ENCODE results near the gene INPP1.

The INPP1 gene

DNA sequence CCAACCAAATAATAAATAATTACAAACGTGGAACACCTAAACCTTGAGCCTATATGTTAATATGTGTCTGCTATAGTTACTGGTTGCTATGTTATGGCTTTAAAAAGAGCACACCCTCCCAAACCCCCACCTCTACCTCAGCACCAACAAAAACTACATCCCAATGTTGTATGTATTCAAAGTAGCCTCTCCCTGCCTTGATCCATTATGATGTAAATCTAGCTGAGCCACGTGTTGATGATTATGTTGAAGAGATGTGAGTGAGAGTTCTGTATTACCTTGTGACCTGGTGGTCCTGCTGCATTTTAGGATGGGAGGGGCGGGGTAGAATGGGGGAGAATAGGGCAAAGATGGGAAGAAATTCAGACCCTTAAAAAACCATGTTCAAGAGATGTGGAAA, 69.6 kb downstream of the INPP1 start:
- no peak for DNase-seq

DNA sequence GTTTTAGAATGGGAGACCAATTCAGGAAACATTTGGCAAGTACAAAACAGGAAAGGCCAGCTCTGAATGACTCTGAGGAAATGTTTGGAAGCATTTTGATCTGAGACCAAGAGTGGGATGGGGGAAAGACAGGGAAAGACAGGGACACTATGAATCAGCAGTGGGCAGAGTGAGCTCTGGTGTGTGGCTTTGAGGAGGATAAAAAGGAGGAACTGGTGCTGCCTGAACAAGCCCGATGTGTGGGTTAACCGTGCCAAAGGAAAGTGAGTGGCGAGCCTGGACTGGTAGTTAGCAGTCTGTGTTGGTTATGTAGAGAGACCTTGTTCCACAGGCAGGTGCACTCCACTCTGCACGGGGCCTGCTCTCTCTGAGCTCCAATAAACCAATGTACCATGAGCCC, 70.0 kb downstream of the INPP1 start:
- DNase-seq, result peak; percentile 22

- no peak for DNase-seq
These were observed 71.9 kb downstream of the INPP1 start for GRCh38 chr2:190415251-190415650.

DNA sequence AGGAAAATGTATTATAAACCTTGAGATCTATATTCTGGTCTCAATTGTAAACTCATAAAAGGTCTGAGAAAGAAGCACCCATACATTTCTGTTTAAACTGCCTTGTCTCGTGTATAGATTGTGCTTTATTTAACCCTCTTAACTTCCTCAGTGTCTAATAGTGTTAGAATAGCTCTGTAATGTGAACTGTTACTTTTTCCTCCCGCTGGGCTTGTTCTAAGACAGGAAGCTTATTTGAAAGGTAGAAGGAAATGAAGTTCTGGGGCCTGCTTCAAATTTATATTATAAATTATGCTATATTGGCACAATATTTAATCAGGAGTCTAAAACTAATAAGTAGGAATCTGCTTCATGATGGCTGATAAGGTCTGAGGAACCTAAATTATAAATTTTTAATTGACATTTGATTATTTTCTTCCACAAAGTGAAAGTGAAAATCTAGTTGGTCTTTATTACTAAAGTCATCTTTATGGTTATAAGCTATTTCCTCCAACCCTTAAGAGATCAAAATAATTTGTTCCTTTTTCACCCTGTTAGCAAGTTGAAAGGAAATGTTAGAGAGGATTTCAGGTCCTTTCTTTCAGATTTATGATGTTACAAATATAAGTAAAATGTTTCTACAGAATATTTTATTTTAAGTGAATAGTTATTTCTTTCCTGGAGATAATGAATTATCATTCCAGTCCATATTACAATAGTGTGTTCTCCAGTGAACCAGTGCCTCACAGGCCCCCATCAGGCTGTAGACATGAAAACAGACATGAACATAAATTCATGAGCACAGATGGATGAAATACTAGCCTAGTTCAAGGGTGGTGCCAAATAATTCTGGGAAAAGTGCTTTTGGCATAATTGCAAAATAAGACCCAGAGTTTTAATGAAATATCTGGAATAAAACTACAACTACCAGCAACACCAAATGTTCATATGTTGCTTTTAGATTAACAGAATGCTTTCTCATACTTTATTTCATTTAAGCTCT, 72.7 kb downstream of the INPP1 start:
- DNase-seq, result peak; percentile 75

DNA sequence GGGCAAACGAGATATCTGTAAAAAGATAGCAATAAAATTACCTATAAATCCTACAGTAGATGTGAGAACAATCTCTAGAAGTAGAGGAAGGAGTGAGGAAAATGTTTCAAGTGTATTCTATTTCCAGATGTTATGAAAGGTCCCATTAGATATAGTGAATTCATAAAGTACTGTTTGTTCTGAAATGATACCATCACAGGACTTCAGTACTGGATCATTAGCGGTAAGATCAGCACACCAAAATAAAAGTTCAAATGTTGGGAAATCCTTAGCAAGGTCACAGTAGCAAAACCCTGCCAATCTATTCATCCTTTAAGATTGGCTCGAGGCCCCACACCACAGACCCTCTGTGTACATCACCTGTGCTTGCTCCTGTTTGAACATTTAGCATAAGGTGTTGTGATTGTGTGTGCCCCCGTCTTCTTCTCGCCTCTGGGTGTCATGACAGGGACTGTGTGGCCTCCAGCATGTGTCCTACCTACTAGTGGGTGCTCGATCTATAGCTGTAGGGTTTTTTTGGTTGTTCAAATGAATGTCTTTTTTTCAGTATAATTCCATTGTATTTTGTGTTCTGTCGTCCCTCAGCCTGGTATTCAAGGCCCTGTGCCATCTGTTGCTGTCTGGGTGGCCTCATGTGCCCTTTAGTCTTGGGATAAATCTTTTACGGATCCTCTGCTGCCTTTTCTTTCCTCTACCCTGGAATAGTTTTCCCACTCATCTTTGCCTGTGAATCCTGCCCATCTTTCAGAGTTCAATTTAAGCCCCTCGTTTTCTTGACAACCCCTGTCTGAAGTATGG, 73.9 kb downstream of the INPP1 start:
- DNase-seq, result no peak

GRCh38 chr2:190418727-190419126, 75.3 kb downstream of the INPP1 start:
- DNase-seq, result no peak

DNA sequence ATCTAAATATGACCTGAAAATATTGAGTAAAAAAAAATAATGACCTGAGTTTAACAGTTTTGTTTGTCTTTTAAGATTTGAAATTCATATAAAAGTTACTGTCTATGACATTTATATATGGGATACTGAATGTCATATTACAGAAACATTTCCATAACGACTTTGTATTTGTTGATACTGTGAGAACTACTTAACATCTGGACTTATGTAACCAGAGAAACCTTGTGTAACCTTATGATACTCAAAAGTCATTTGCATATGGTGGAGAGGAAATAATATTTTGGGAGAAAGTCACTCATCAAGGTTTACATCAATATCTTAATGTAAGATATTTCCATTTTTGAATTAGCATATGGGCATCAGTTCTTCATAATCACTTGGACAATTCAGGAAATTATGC, 77.4 kb downstream of the INPP1 start:
- no peak for DNase-seq

All from NCI-H1694 (cell line).